Left lobe of liver (tissue), 2 donors: ENCODE data around the gene AMH. TPM values are rescaled to one million over a fixed set of nuclear protein-coding genes. Genes with fewer than 3 reads are reported as not detected.
A peak's percentile ranks its signal among the peaks of the same experiment; 100 is the strongest.

Source experiments
- ATAC-seq: fragments of 200-7000 bp; cut with Tn5 transposase; one replicate; pipeline ENCODE4 v1.9.1; 2020; ENCODE audit warnings: mild to moderate bottlenecking, moderate library complexity
- DNase-seq: peaks from one replicate; pipeline ENCODE4 v3.0.0-alpha.2; 2020; ENCODE audit warnings: low spot score
- total RNA-seq: library from RNA; stranded (reverse); gene quantifications from one replicate; pipeline ENCODE4 v1.2.1, GENCODE V29; 2021
- donor health status: DM: no; HTN: no; CAD: no; lungs with moderate emphysema.
- donor health status: DM: no; HTN: yes; CAD: no.

AMH gene
- total RNA-seq, 1 donor from 2014 or later: 0.93 TPM

GRCh38 chr19:2266183-2266993, 17.3 kb downstream of the AMH start:
- ATAC-seq (peak; percentile 17), DNase-seq (peak; percentile 84)

- DNase-seq (no peak), ATAC-seq (no peak)
These were observed 19.3 kb downstream of the AMH start for GRCh38 chr19:2268480-2268830.

- DNase-seq (no peak), ATAC-seq (no peak)
These were observed 19.7 kb downstream of the AMH start for GRCh38 chr19:2268861-2269243.

- peak; percentile 85 for ATAC-seq
These were observed 20.4 kb downstream of the AMH start for GRCh38 chr19:2269244-2270156.

GRCh38 chr19:2270157-2270422, 21.0 kb downstream of the AMH start:
- DNase-seq (peak; percentile 72), ATAC-seq (peak; percentile 27)

More at GRCh38 chr19:2269244-2270156, 20.4 kb downstream of the AMH start:
- DNase-seq: peak; percentile 99

GRCh38 chr19:2270423-2271233, 21.5 kb downstream of the AMH start:
- peak; percentile 41 for ATAC-seq
- peak; percentile 88 for DNase-seq

GRCh38 chr19:2271234-2272103, 22.3 kb downstream of the AMH start:
- no peak for DNase-seq
- no peak for ATAC-seq

GRCh38 chr19:2273356-2274184, 24.4 kb downstream of the AMH start:
- peak; percentile 44 for ATAC-seq
- DNase-seq: peak; percentile 77

GRCh38 chr19:2274185-2274711, 25.1 kb downstream of the AMH start:
- ATAC-seq (no peak), DNase-seq (no peak)

GRCh38 chr19:2274931-2275535, 25.9 kb downstream of the AMH start:
- ATAC-seq: peak; percentile 37
- DNase-seq: no peak

- ATAC-seq (no peak), DNase-seq (no peak)
These were observed 26.7 kb downstream of the AMH start for GRCh38 chr19:2275588-2276428.

- ATAC-seq (no peak), DNase-seq (no peak)
These were observed 27.4 kb downstream of the AMH start for GRCh38 chr19:2276429-2276986.

- no peak for ATAC-seq
- no peak for DNase-seq
These were observed 28.0 kb downstream of the AMH start for GRCh38 chr19:2277138-2277537.

- ATAC-seq: no peak
These were observed 29.5 kb downstream of the AMH start for GRCh38 chr19:2278459-2279158.

GRCh38 chr19:2280633-2281264, 31.6 kb downstream of the AMH start:
- no peak for ATAC-seq
- DNase-seq: no peak

More at GRCh38 chr19:2278459-2279158, 29.5 kb downstream of the AMH start:
- DNase-seq: no peak
